Erythroblast (primary cell): ENCODE data around the gene VSIR.

Experiments used
- DNase-seq, 2 experiments: peaks; one replicate each; lab custom pipeline; 2025; lab: John Stamatoyannopoulos, UW
- GATA1 ChIP-seq: IDR thresholded peaks from 2 replicates; pipeline ENCODE4 v1.6.1; 2011; ENCODE audit warnings: low read depth, mild to moderate bottlenecking, control low read depth, low read length, moderate library complexity
- POLR2A ChIP-seq: IDR thresholded peaks from 2 replicates; pipeline ENCODE4 v1.6.1; 2011; ENCODE audit warnings: mild to moderate bottlenecking, low read length

VSIR gene

DNA sequence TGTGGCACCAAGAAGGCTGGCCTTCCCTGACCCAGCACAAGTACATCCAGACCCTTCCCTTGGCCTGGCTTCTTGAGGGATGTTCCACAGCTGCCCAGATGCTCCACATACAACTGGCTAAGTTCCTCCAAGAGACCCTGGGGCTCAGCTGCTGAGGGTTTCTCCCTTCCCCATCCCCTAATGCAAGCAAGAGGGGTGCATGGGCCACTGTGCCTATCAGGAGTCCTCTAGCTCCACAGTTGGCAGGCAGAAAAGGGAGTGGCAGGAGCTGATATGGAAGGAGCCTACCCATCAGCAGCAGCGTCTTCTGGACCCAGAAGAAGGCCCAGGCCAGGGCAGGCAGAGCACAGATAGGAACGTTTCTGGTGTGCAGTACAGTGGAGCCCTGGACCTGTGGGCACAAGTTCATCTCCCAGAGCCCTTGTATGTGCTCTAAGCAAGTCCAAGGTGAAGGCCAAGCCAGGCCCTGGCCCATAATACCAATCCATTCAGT lies 26.2 kb downstream of the VSIR start:
- TF ChIP-seq POLR2A (peak; percentile 84), GATA1 (no peak)
- peak; percentile 87 to 92 for DNase-seq

DNA sequence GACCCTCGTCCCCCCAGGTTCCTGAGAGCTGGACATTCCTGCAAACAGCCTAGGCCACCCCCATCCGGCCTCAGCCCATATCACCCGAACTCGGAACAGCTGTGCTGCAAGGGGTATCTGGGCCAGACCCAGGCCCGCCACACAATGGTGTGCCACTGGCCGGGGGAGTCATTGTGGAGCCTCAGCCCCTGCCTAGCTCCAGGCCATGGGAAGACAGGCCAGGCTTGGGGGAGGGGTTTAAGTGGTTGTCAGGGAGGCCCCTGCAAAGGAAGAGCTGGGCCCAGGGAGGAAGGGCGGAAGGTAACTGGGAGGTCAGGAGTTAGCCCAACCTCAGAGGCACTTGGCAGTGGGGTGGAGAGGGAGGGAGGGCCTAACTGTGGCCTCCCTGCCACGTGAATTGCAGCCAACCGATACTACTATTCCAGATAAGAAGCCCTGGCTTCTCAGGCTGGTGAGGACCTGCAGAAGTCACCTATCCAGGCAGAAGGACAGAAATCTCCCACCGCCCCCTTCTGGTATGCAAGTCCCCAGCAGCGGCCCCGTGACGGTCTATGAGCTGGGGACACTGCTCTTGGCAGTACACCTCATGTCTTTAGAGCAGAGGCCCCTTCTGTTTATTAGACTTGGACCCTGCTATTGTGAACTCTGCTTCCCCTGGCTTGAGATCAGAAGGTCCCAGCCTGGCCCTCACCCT lies 26.8 kb downstream of the VSIR start:
- no peak for TF ChIP-seq GATA1
- no peak for TF ChIP-seq POLR2A
- peak; percentile 90 to 94 for DNase-seq

DNA sequence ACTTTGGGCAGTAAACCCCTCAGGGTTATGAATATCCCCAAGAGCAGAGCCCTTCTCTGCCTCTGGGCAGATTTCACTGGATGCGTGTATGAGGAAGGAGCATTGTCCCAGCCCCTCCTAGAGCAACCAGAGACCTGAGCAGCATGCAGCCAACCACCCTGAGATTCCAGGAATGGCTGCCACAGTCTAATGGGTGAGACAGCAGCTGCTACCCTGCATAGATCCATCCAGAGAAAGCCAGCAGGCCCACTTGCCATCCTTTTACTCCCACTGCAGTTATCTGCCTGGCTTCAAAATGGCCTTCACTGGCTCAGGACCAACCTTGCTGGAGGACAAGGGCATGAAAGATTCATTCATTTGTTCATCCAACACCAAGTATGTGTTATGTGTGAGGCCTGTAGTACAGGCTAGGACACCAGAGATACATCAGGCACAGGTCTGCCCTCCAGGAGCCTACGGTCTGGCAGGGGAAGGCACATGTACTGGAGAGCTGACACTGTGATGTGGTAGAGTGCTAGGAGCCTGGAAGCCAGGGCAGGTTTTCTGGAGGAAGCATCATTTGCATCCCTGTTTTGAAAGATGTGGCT lies 27.6 kb downstream of the VSIR start:
- DNase-seq = peak; percentile 32 to 38
- TF ChIP-seq POLR2A (no peak), GATA1 (no peak)

DNA sequence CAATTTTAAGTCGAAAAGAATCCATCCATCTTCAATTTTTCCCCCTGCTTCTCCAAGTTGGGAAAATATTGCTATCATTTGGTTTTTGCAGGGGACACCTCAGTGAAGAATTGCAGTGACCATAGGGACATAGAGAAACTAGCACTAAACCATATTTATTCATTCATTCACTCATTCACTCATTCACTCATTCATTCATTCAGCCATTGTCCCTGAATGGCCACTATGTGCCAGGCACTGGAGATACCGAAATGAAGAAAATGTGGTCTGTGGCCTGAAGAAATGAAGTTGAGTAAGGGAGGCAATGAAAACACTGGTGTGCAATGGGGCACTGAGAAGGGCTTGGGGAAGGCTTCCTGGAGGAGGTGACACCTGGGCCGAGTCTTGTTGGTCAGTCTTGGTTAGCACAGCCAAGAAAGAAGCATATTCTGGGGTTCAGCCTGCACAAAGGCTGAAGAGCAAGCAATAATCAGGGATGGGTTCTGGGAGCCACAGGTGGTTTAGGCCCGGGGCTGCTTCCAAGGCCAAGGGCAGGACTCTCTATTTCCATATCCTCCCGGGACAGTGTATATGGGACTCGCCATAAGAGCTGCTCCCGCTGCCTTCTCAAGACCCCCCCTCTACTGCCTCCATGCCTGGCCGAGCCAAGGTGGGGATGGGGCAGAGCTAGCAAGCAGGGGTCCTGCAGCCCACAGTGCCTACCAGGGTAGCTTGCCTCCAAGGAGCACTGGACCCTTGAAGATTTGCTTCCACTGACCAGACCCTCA lies 28.2 kb downstream of the VSIR start:
- TF ChIP-seq POLR2A (no peak), GATA1 (no peak)
- DNase-seq = no peak

DNA sequence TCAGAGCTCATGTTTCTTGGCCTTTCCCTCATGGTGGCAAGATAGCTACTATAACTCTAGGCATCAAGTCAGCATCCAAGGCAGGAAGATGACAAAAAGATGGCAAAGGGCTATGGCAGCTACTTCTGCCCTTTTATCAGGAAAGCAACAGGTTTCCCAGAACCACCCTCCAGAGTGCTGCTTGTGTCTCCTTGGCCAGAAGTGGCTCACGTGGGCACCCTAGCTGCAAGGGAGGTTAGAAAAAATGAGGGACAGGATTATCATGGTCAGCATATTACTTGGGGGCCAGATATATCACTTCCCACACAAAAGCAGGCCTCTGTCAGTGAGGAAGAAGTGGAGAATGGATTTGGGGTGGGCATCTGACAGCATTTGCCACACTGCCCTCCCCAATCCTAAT lies 29.5 kb downstream of the VSIR start:
- TF ChIP-seq GATA1 (no peak), POLR2A (no peak)
- no peak for DNase-seq

DNA sequence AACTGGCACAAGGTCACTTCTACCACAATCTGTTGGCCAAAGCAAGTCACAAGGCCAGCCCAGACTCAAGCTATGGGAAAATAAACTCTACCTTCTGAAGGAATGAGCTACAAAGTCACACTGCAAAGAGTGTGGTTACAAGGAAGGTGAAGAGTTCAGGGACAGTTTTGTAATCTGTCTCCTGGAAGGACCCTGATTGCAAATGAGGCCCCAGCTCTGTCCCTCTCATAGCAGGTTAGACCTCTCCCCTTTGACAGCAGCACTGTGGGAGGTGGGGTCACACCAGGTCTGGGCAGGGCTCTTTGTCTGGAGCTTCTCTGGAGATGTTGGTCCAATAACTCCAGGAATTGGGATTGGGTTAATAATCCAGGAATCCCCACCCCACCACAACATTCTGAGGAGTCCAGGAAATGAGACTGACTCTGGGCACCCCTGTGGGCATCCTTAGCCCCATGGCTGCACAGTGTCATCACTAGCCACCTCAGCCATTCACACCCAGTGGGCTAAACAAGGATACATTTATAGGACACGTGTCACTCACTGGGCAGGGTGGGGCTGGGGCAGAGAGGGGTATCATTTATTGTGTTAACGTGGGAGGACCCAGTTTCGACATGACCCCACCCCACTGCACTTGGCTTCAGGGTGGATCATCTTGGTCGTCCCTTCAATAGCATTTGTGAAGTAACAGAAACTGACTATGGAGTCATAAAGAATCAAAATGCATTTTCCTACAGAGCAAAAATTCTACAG lies 30.1 kb downstream of the VSIR start:
- DNase-seq = no peak
- TF ChIP-seq GATA1 = no peak
- TF ChIP-seq POLR2A = no peak

DNA sequence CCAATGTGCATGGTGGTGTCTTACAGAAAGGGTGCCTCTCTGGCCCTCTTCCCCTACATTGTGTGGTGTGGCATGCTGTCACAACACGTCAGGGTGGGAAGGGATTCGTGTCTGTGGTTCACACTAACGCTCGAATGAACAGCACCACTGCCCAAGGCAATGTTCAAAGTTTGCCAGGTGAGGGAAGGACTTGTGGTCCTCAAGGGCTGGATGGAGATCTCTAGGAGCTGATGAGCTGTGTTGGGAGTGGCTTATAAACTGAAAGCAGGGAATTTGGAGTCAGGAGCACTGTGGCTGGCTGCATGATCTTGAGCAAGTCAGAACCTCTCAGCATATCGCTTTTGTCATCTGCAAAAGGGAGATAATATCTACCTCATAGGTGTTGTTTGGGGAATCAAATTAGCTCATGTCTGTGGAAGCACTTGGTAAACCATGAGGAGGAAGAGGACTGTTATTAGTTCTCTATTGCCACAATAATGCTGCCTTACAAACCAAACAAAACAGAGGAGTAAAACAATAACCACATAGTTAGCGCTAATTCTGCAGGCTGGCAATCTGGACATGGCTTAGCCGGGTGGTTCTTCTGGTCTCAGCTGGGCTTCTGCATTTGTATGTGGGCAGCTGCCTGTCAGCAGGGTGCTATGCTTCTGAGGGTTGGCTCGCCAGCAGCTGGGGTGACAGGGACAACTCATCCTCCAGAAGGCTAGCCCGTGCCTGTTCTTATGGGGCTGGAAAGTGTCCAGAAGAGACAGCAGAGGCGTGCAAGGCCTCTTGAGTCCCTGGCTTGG lies 30.8 kb downstream of the VSIR start:
- no peak for DNase-seq
- no peak for TF ChIP-seq GATA1
- no peak for TF ChIP-seq POLR2A

DNA sequence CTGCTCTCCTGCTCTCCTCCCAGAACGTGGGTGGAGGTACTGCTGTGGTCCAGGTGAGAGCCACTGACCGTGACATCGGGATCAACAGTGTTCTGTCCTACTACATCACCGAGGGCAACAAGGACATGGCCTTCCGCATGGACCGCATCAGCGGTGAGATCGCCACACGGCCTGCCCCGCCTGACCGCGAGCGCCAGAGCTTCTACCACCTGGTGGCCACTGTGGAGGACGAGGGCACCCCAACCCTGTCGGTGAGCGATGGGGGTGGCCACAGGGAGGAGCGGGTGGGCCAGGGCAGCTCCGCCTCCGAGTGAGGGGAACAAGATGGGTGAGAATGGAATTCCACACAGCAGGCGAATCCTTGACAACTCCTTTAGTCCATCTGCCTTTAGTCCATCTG lies 31.6 kb downstream of the VSIR start:
- no peak for DNase-seq
- TF ChIP-seq POLR2A (no peak), GATA1 (no peak)

DNA sequence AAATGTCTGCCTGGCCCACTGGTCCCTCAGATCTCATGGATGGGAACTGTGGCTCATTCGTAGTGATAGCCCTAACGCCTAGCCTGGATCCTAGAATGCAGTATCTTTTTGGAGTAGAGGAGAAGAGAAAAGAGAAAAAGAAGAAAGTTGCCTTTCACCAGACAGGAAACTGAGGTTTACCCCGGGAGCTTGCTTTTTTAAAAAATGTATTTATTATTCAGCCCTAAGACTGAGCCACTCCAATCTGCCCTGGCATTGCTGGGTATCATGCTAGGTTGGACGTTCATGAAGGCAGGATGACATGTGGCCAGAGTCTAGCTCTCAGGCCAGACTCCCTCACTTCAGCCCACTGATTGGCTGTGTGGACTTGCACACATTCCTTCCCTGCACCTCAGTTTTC lies 32.3 kb downstream of the VSIR start:
- no peak for TF ChIP-seq GATA1
- TF ChIP-seq POLR2A = no peak
- no peak for DNase-seq

DNA sequence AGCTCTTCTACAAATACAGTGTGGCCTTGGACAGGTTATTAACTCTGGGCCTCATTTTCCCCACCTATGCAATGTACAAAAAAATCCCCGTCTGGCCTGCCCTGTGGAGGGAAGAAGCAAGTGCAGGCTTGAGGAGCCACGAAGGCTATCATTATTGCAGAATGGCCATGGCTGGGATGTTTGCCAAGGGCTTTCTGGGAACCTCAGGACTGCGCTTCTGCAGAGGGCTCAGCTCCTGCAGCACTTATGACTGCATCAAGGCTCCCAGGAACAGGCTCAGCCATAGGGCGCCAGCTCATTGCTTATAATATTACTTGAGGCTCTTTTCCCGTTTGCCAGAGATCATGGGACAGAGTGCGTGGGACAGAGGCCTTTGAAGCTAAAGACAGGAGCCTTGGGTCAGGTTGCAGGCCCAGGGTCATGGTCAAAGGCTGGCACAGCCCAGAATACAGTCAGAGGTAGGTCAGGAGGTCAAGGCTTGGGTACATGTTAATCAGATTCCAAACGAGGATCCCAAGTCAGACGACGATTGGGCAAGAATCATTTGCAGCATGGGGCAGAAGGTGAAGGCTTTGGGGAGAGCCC lies 33.2 kb downstream of the VSIR start:
- DNase-seq = peak; percentile 32 to 34
- TF ChIP-seq POLR2A = no peak
- TF ChIP-seq GATA1 = no peak

DNA sequence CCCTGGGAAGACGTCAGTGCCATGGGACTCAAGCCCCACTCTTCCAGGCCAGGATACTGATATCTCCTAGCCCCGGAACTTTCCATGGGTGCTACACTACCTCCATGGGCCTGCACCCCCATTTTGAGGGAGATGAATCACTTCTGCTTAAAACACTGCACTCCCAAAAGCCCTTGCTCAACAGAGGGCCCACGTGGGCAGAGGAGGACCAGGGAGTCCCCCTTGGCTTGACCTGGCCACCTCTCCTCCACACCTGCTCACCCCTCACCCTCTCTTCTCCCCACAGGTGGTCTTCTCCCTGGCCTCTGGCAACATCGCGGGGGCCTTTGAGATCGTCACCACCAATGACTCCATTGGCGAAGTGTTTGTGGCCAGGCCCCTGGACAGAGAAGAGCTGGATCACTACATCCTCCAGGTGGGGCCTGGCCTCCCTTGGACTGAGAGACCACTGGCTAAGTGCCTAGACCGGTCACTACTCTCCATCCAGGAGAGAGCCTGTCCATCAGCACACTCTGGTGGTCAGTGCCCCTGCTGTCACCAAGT lies 33.9 kb downstream of the VSIR start:
- TF ChIP-seq GATA1 (no peak), POLR2A (no peak)
- no peak for DNase-seq

DNA sequence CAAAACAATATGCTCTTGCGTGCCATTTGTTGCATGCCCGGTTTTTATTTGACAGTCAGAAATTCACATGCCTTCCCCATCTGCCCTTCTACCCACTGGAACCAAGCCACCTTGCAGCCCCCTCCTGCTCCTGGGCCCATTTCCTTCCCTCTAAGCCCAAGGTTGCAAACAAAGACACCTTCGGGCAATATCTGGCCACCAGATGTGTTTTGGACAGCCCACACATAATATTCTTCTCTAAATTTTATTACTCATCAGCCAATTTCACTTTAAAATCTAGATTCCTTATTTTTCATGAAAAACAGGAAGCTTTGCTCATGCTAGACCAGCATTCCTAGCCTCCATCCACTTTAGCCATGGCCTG lies 35.5 kb downstream of the VSIR start:
- no peak for DNase-seq
- TF ChIP-seq POLR2A (no peak), GATA1 (no peak)
